OCI-LY1 (cell line): ENCODE measurements around the gene IQSEC1.

Source experiments
- CTCF ChIP-seq: fragments of 200-600 bp; sonication (generic), shearing (Covaris generic); IDR thresholded peaks from 2 replicates; pipeline ENCODE4 v1.5.1; 2017; ENCODE audit warnings: mild to moderate bottlenecking, antibody characterized with exemption, low read length, moderate library complexity, mixed read lengths
- EZH2 ChIP-seq: fragments of 200-600 bp; sonication (generic), shearing (Covaris generic); IDR thresholded peaks from 2 replicates; pipeline ENCODE4 v1.8.0; 2017; ENCODE audit warnings: borderline replicate concordance, mixed run types, mild to moderate bottlenecking, antibody characterized with exemption, low read length, moderate library complexity, mixed read lengths

DNA sequence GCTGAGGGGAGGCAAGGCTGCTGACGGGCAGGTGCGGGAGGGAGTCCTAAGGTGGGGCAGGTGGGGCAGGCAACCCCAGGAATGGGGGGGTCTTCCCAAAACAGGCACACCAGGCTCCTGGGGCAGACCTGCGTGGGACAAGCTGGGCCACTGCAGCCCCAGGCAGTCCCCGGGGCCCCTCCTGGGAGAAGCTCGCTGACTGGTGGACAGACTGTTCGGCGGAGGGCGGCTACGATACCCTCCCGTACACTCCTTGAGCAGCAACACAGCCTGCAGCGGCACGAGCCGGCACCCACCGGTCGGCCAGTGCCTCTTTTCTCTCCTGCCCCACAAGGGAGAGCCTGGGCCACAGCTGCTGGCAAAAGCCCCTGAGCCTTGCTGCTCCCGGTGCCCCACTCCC, 165.9 kb downstream of the IQSEC1 start:
- TF ChIP-seq CTCF, result no peak
- no peak for TF ChIP-seq EZH2
